Esophagus (tissue), 2 donors: ENCODE results near the gene PPP3R1. TPM values are rescaled to one million over a fixed set of nuclear protein-coding genes. Genes with fewer than 3 reads are reported as not detected.
A peak's percentile ranks its signal among the peaks of the same experiment; 100 is the strongest.

Source experiments
- H3K27ac ChIP-seq, 2 donors: one replicate each; pipeline ENCODE4 v1.5.1; 2013; ENCODE audit warnings: low read depth in 2 of 2, mild to moderate bottlenecking in 2 of 2, inconsistent platforms in 1 of 2, low read length in 1 of 2, moderate library complexity in 1 of 2
- H3K27me3 ChIP-seq, 2 donors: one replicate each; pipeline ENCODE4 v1.6.1; 2013; ENCODE audit warnings: low read length in 2 of 2, control low read depth in 1 of 2, mild to moderate bottlenecking in 1 of 2; ENCODE audit not compliant: insufficient read depth in 2 of 2, control insufficient read depth in 1 of 2
- H3K36me3 ChIP-seq, 2 donors: one replicate each; pipeline ENCODE4 v1.6.1; 2013; ENCODE audit warnings: low read length in 1 of 2; ENCODE audit not compliant: control insufficient read depth in 2 of 2, insufficient read depth in 2 of 2
- H3K4me1 ChIP-seq, 2 donors: one replicate each; pipeline ENCODE4 v1.6.1; 2013; ENCODE audit warnings: low read length in 1 of 2; ENCODE audit not compliant: control insufficient read depth in 2 of 2, insufficient read depth in 2 of 2
- H3K4me3 ChIP-seq, 2 donors: one replicate each; pipeline ENCODE4 v1.5.1; 2013; ENCODE audit warnings: low read length in 2 of 2, mild to moderate bottlenecking in 2 of 2, low read depth in 1 of 2, moderate library complexity in 1 of 2
- H3K9me3 ChIP-seq, 2 donors: one replicate each; pipeline ENCODE4 v1.6.1; 2013; ENCODE audit warnings: mild to moderate bottlenecking in 2 of 2, low read depth in 1 of 2, low read length in 1 of 2, moderate library complexity in 1 of 2; ENCODE audit not compliant: control insufficient read depth in 2 of 2, insufficient read depth in 1 of 2
- WGBS, 2 donors: extraction: QIAGEN DNeasy Blood & Tissue Kit; methylation state at CpG; one replicate each; pipeline ENCODE4 v1.1.7; 2013; 5-methylcytosine and 5-hydroxymethylcytosine counted together
- polyA plus RNA-seq, 2 donors: library from polyadenylated mRNA; stranded (reverse); fragments of 200-250 nt; gene quantifications; one replicate each; pipeline ENCODE4 v1.2.3, GENCODE V29; 2013
- donor health status: healthy with polysubstance abuse.
- donor health status: Bipolar disorder and iron deficiency.

The PPP3R1 gene
- polyA plus RNA-seq, 2 donors, result 11.9 to 17.5 TPM

- no peaks in the 10 kb centered on the region for H3K4me1 ChIP-seq
- no peaks in the 10 kb centered on the region for H3K27me3 ChIP-seq
- H3K4me3 ChIP-seq, result no peak overlapping the region
- WGBS, 2 donors, result 20 to 30% methylated on average over 10 of the region's 10 CpGs
- H3K27ac ChIP-seq, result peak overlapping the region in 1 of 2 donors; percentile 42
- no peaks in the 10 kb centered on the region for H3K9me3 ChIP-seq
- H3K36me3 ChIP-seq, result no peaks in the 10 kb centered on the region
Measured at GRCh38 chr2:68287580-68288441, 35.5 kb upstream of the PPP3R1 start.

- H3K4me1 ChIP-seq, result no peaks in the 10 kb centered on the region
- H3K36me3 ChIP-seq, result no peaks in the 10 kb centered on the region
- no peaks in the 10 kb centered on the region for H3K27me3 ChIP-seq
- H3K27ac ChIP-seq, result no peak overlapping the region
- H3K4me3 ChIP-seq, result no peak overlapping the region
- 29 to 58% methylated on average over 3 of the region's 3 CpGs for WGBS, 2 donors
- no peaks in the 10 kb centered on the region for H3K9me3 ChIP-seq
Measured at GRCh38 chr2:68284896-68285295, 32.6 kb upstream of the PPP3R1 start.

GRCh38 chr2:68283419-68283812 lies 31.1 kb upstream of the PPP3R1 start:
- 100% methylated on average over 1 of the region's 1 CpG for WGBS, 2 donors
- Histone ChIP-seq H3K9me3 (no peaks in the 10 kb centered on the region), H3K27me3 (no peaks in the 10 kb centered on the region), H3K36me3 (no peaks in the 10 kb centered on the region), H3K4me1 (no peaks in the 10 kb centered on the region), H3K27ac (no peak overlapping the region), H3K4me3 (no peak overlapping the region)

GRCh38 chr2:68282811-68283418 lies 30.6 kb upstream of the PPP3R1 start:
- no peaks in the 10 kb centered on the region for H3K36me3 ChIP-seq
- WGBS, 2 donors, result 38% methylated on average over 5 of the region's 5 CpGs
- H3K27ac ChIP-seq, result no peak overlapping the region
- no peaks in the 10 kb centered on the region for H3K4me1 ChIP-seq
- no peaks in the 10 kb centered on the region for H3K9me3 ChIP-seq
- H3K4me3 ChIP-seq, result no peak overlapping the region
- H3K27me3 ChIP-seq, result no peaks in the 10 kb centered on the region

GRCh38 chr2:68280796-68281195 lies 28.5 kb upstream of the PPP3R1 start:
- Histone ChIP-seq H3K36me3 (no peaks in the 10 kb centered on the region), H3K4me1 (no peaks in the 10 kb centered on the region), H3K27ac (no peak overlapping the region), H3K9me3 (no peaks in the 10 kb centered on the region), H3K27me3 (no peaks in the 10 kb centered on the region), H3K4me3 (no peak overlapping the region)
- WGBS, 2 donors, result 63 to 80% methylated on average over 1 of the region's 1 CpG

GRCh38 chr2:68280348-68280747 lies 28.0 kb upstream of the PPP3R1 start:
- H3K4me3 ChIP-seq, result no peak overlapping the region
- H3K9me3 ChIP-seq, result no peaks in the 10 kb centered on the region
- no peak overlapping the region for H3K27ac ChIP-seq
- 42 to 75% methylated on average over 1 of the region's 1 CpG for WGBS, 2 donors
- H3K27me3 ChIP-seq, result no peaks in the 10 kb centered on the region
- H3K4me1 ChIP-seq, result no peaks in the 10 kb centered on the region
- no peaks in the 10 kb centered on the region for H3K36me3 ChIP-seq

GRCh38 chr2:68279691-68280090 lies 27.4 kb upstream of the PPP3R1 start:
- H3K4me1 ChIP-seq, result no peaks in the 10 kb centered on the region
- no peaks in the 10 kb centered on the region for H3K9me3 ChIP-seq
- H3K27me3 ChIP-seq, result no peaks in the 10 kb centered on the region
- no peaks in the 10 kb centered on the region for H3K36me3 ChIP-seq
- no peak overlapping the region for H3K4me3 ChIP-seq
- H3K27ac ChIP-seq, result peak overlapping the region in 1 of 2 donors; percentile 27
- WGBS, 2 donors, result 44 to 53% methylated on average over 4 of the region's 4 CpGs

- Histone ChIP-seq H3K4me1 (no peaks in the 10 kb centered on the region), H3K4me3 (no peak overlapping the region), H3K27ac (no peak overlapping the region), H3K36me3 (no peaks in the 10 kb centered on the region), H3K9me3 (no peaks in the 10 kb centered on the region), H3K27me3 (peaks cover 0 to 4% of the 10 kb centered on the region in 2 donors)
- WGBS, 2 donors, result 92 to 96% methylated on average over 1 of the region's 1 CpG
Measured at GRCh38 chr2:68278169-68278568, 25.8 kb upstream of the PPP3R1 start.

- Histone ChIP-seq H3K9me3 (no peaks in the 10 kb centered on the region), H3K4me1 (no peaks in the 10 kb centered on the region), H3K27ac (no peak overlapping the region), H3K4me3 (no peak overlapping the region), H3K36me3 (no peaks in the 10 kb centered on the region), H3K27me3 (peaks cover 0 to 4% of the 10 kb centered on the region in 2 donors)
- WGBS, 2 donors, result 61 to 68% methylated on average over 3 of the region's 3 CpGs
Measured at GRCh38 chr2:68274022-68274421, 21.7 kb upstream of the PPP3R1 start.
